A549 (cell line): ENCODE measurements around the gene TMC6. TPM values are rescaled to one million over a fixed set of nuclear protein-coding genes. Genes with fewer than 3 reads are reported as not detected.
"Not testable (repeated sequence)": the region's sequence is repeated elsewhere in the genome, so short reads cannot be mapped to it uniquely, and the experiment has no call there.

Source experiments
- ATAC-seq, 2 experiments: fragments of 200-7000 bp in 1 of 2; fragments of >200 bp in 1 of 2; cut with Nextera tagmentation in 1 of 2; cut with Tn5 transposase in 1 of 2; 3 replicates each; pipeline versions ENCODE4 v1.8.0 to v1.9.1; 2018 to 2020; ENCODE audit warnings: mild to moderate bottlenecking in 1 of 2, moderate library complexity in 1 of 2
- CTCF ChIA-PET: fragments of 300-600 bp; sonication (Branson Sonifier 250); formaldehyde crosslinking; extraction: SDS; loops from one replicate; lab custom pipeline; 2021; ENCODE audit warnings: antibody characterized with exemption, inconsistent platforms; lab: Yijun Ruan, JAX
- POLR2A ChIA-PET: fragments of 350-600 bp; formaldehyde crosslinking; extraction: SDS; loops from one replicate; lab custom pipeline; 2021; ENCODE audit warnings: antibody characterized with exemption, inconsistent platforms; lab: Yijun Ruan, JAX
- DNase-seq, 2 experiments: peaks; one replicate each; pipeline versions ENCODE4 v3.0.0 to v3.0.0-alpha.2; 2011 to 2016; ENCODE audit warnings: low read depth in 1 of 2, low spot score in 1 of 2
- FAIRE-seq: peaks from 2 replicates; lab custom pipeline; 2011; peaks lifted over from hg19 to GRCh38; lab: Jason Lieb, UNC
- H3K27ac ChIP-seq, 2 experiments: fragments of >200 bp; sonication (Bioruptor Twin); formaldehyde crosslinking; 3 replicates each; pipeline ENCODE4 v1.5.1; 2016 to 2017
- H3K4me1 ChIP-seq: fragments of >200 bp; sonication (Bioruptor Twin); formaldehyde crosslinking; 3 replicates; pipeline ENCODE4 v1.6.1; 2016
- H3K4me2 ChIP-seq: fragments of >200 bp; sonication (Bioruptor Twin); formaldehyde crosslinking; 3 replicates; pipeline ENCODE4 v1.6.1; 2016
- H3K4me3 ChIP-seq: fragments of >200 bp; sonication (Bioruptor Twin); formaldehyde crosslinking; 3 replicates; pipeline ENCODE4 v1.5.1; 2016
- H3K9me3 ChIP-seq: fragments of >200 bp; sonication (Bioruptor Twin); formaldehyde crosslinking; 3 replicates; pipeline ENCODE4 v1.6.1; 2016
- BHLHE40 ChIP-seq: IDR thresholded peaks from 2 replicates; pipeline ENCODE4 v1.6.1; 2012; ENCODE audit warnings: low read depth, low read length, inconsistent platforms
- CBX2 ChIP-seq: fragments of 200-600 bp; sonication (generic); IDR thresholded peaks from 2 replicates; pipeline ENCODE4 v1.6.1; 2016; ENCODE audit warnings: low read depth, mild to moderate bottlenecking, borderline replicate concordance
- CEBPB ChIP-seq, 2 experiments: fragments of >200 bp in 1 of 2; sonication (Bioruptor Twin) in 1 of 2; formaldehyde crosslinking in 1 of 2; IDR thresholded peaks; 2 replicates each; pipeline ENCODE4 v1.6.1; 2012 to 2016
- CHD4 ChIP-seq: fragments of 200-600 bp; sonication (generic); IDR thresholded peaks from 2 replicates; pipeline ENCODE4 v1.6.1; 2016; ENCODE audit warnings: antibody characterized with exemption, mild to moderate bottlenecking, borderline replicate concordance
- FOSL2 ChIP-seq, 2 experiments: fragments of 450-650 bp in 1 of 2; fragments of >200 bp in 1 of 2; sonication (Bioruptor Twin) in 1 of 2; formaldehyde crosslinking; IDR thresholded peaks; 2 replicates each; pipeline versions ENCODE4 v1.5.0 to v1.6.1; 2016 to 2020; ENCODE audit warnings: mild to moderate bottlenecking in 1 of 2, moderate library complexity in 1 of 2
- FOXS1 ChIP-seq: fragments of 250-450 bp; sonication (Bioruptor Pico); IDR thresholded peaks from 2 replicates; pipeline ENCODE4 v1.5.0; 2020; ENCODE audit warnings: mild to moderate bottlenecking, moderate library complexity
- HES2 ChIP-seq: fragments of >200 bp; sonication (Bioruptor Twin); formaldehyde crosslinking; IDR thresholded peaks from 2 replicates; pipeline ENCODE4 v1.6.1; 2016
- NPAS2 ChIP-seq: fragments of 250-450 bp; sonication (Bioruptor Pico); IDR thresholded peaks from 2 replicates; pipeline ENCODE4 v1.8.0; 2022; ENCODE audit warnings: mild to moderate bottlenecking, moderate library complexity, borderline replicate concordance
- PHF8 ChIP-seq: fragments of 200-600 bp; sonication (generic); IDR thresholded peaks from 2 replicates; pipeline ENCODE4 v1.6.1; 2016; ENCODE audit warnings: low read depth, mild to moderate bottlenecking, antibody characterized with exemption, moderate library complexity, borderline replicate concordance
- WGBS: methylation state at CpG from one replicate; pipeline ENCODE4 v1.1.6; 2017; ENCODE audit errors: missing lambda C conversion rate; 5-methylcytosine and 5-hydroxymethylcytosine counted together
- polyA plus RNA-seq, 4 experiments: library from polyadenylated mRNA; depleted of rRNA in 3 of 4; stranded (reverse); fragments of >200 nt; fragmentation: RNase III in 1 of 4; extraction: RNeasy Plus Mini Kit Qiagen cat#74134 plus additional on column Dnase treatment in 1 of 4; gene quantifications; 2 replicates in 3 of 4; 3 replicates in 1 of 4; pipeline ENCODE4 v1.2.3, GENCODE V29; 2011 to 2017
- TF ChIP-seq, protein P1 (sequence below): fragments of 250-450 bp; sonication (Bioruptor Pico); IDR thresholded peaks from 2 replicates; pipeline ENCODE4 v1.5.0; 2020; ENCODE audit warnings: low read depth, mild to moderate bottlenecking, moderate library complexity
- TF ChIP-seq, protein P2 (sequence below): IDR thresholded peaks from 2 replicates; pipeline ENCODE4 v1.6.1; 2012
- TF ChIP-seq, protein P3 (sequence below): fragments of >200 bp; sonication (Bioruptor Twin); formaldehyde crosslinking; IDR thresholded peaks from 3 replicates; pipeline ENCODE4 v1.5.1; 2016
- TF ChIP-seq, protein P4 (sequence below): IDR thresholded peaks from 2 replicates; pipeline ENCODE4 v1.6.1; 2012
- TF ChIP-seq, protein P5 (sequence below): IDR thresholded peaks from 2 replicates; pipeline ENCODE4 v1.6.1; 2012; ENCODE audit warnings: low read depth, borderline replicate concordance

Gene TMC6
- polyA plus RNA-seq, 2 of the 4 experiments (the other 2 are of a cell fraction) = 4.7 to 9.4 TPM

GRCh38 chr17:78115803-78116202 lies 12.8 kb downstream of the TMC6 start:
- not testable (repeated sequence) for FAIRE-seq, DNase-seq, ATAC-seq, H3K27ac ChIP-seq, H3K4me1 ChIP-seq, H3K4me2 ChIP-seq, H3K4me3 ChIP-seq, H3K9me3 ChIP-seq
- TF ChIP-seq CEBPB (IDR thresholded peaks at IDR 0.05) = peak in 1 of 2 experiments; percentile 46; a peak in 1 of 4 replicates
- ChIA-PET POLR2A (interaction anchor here (1.3 kb wide), 1 partner anchor 13 kb away, joined by 7 read pairs; the partner anchor contains the start of gene TMC6), CTCF (interaction anchor here (1.0 to 12.7 kb wide), 5 partner anchors 9 to 135 kb away, joined by 3 to 199 read pairs (median 7); no protein-coding TSS in a partner anchor)
- 87% methylated on average over 16 of the region's 18 CpGs for WGBS

DNA sequence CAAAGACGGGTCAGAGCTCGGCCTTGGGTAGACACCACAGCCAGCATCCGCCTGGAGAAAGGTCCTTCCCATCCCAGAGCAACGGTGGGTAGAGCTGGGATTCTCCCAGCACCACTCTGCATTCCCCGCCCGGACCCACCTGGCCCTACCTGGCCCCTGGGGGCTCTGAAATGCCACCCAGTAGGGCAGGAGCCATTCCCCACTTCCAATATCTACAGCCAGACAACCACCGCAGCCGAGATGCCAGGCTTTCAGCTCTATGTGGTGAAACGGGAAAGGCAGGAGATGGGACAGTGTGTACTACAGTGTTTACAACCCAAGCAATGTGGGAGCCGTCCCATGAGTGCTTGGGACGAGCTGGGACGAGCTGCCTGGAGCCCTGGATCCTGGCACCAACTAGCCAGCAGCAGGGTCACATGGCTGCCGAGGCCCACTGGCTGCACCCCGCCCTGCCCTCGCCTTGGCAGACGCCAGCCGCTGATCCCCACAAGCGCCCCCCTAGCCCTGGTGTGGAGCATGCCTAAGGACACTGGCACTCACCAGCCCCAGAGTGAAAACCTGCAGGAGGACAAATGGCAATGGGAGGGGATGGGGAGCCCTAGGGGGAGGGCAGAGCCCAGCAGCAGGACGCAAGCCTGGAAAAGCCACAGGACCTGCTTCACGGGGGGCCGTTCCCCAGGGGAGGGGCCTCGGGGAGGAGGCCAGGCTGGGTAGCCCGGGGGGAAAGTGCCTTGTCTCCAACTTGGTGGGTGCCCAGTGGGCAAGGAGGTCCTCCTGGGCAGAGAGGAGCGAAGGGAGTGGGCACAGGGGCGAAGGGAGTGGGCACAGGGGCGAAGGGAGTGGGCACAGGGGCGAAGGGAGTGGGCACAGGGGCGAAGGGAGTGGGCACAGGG lies 13.5 kb downstream of the TMC6 start:
- CTCF ChIA-PET = interaction anchor here (0.6 to 12.7 kb wide), 15 partner anchors 9 to 402 kb away, joined by 3 to 199 read pairs (median 6); partner anchors contain the start of genes AFMID, TK1 and TMC6
- no peak for TF ChIP-seq NPAS2 (CRISPR knock-in tag)
- TF ChIP-seq, protein P1, sequence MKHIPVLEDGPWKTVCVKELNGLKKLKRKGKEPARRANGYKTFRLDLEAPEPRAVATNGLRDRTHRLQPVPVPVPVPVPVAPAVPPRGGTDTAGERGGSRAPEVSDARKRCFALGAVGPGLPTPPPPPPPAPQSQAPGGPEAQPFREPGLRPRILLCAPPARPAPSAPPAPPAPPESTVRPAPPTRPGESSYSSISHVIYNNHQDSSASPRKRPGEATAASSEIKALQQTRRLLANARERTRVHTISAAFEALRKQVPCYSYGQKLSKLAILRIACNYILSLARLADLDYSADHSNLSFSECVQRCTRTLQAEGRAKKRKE (CRISPR knock-in tag) = no peak
- no peak for TF ChIP-seq PHF8
- no peak for TF ChIP-seq FOSL2 (IDR thresholded peaks at IDR 0.05)
- no peak for TF ChIP-seq FOSL2 (CRISPR knock-in tag; IDR thresholded peaks at IDR 0.05)
- TF ChIP-seq, protein P2, sequence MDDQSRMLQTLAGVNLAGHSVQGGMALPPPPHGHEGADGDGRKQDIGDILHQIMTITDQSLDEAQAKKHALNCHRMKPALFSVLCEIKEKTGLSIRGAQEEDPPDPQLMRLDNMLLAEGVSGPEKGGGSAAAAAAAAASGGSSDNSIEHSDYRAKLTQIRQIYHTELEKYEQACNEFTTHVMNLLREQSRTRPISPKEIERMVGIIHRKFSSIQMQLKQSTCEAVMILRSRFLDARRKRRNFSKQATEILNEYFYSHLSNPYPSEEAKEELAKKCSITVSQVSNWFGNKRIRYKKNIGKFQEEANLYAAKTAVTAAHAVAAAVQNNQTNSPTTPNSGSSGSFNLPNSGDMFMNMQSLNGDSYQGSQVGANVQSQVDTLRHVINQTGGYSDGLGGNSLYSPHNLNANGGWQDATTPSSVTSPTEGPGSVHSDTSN = no peak
- TF ChIP-seq FOXS1 = no peak
- TF ChIP-seq, protein P3, sequence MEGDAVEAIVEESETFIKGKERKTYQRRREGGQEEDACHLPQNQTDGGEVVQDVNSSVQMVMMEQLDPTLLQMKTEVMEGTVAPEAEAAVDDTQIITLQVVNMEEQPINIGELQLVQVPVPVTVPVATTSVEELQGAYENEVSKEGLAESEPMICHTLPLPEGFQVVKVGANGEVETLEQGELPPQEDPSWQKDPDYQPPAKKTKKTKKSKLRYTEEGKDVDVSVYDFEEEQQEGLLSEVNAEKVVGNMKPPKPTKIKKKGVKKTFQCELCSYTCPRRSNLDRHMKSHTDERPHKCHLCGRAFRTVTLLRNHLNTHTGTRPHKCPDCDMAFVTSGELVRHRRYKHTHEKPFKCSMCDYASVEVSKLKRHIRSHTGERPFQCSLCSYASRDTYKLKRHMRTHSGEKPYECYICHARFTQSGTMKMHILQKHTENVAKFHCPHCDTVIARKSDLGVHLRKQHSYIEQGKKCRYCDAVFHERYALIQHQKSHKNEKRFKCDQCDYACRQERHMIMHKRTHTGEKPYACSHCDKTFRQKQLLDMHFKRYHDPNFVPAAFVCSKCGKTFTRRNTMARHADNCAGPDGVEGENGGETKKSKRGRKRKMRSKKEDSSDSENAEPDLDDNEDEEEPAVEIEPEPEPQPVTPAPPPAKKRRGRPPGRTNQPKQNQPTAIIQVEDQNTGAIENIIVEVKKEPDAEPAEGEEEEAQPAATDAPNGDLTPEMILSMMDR = no peak
- TF ChIP-seq BHLHE40 = no peak
- TF ChIP-seq CBX2 = no peak
- TF ChIP-seq, protein P4, sequence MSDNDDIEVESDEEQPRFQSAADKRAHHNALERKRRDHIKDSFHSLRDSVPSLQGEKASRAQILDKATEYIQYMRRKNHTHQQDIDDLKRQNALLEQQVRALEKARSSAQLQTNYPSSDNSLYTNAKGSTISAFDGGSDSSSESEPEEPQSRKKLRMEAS = no peak
- TF ChIP-seq CHD4 = no peak
- TF ChIP-seq, protein P5, sequence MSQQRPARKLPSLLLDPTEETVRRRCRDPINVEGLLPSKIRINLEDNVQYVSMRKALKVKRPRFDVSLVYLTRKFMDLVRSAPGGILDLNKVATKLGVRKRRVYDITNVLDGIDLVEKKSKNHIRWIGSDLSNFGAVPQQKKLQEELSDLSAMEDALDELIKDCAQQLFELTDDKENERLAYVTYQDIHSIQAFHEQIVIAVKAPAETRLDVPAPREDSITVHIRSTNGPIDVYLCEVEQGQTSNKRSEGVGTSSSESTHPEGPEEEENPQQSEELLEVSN = no peak
- TF ChIP-seq HES2 = no peak
- Histone ChIP-seq H3K27ac (no peak overlapping the region), H3K4me3 (no peak overlapping the region), H3K4me1 (no peaks in the 10 kb centered on the region), H3K9me3 (no peaks in the 10 kb centered on the region), H3K4me2 (no peak overlapping the region)
- FAIRE-seq = no peak
- no peak for DNase-seq
- ATAC-seq = no peak
- POLR2A ChIA-PET = no interaction called here
- WGBS = 66% methylated on average over 28 of the region's 28 CpGs
